BLaER1 treated with 17β-estradiol and CSF1 and Interleukin-3, amounts not matched to agents 10 nM and 100 nM (cell line): ENCODE results near the gene ESR1.

Experiments
- H3K27ac ChIP-seq, 11 experiments: shearing (Covaris generic); formaldehyde crosslinking; 2 replicates each; pipeline ENCODE4 v1.8.1; 2022
- H3K27me3 ChIP-seq, 11 experiments: shearing (Covaris generic); formaldehyde crosslinking; 2 replicates each; pipeline ENCODE4 v1.8.1; 2022
- H3K36me3 ChIP-seq, 11 experiments: shearing (Covaris generic); formaldehyde crosslinking; 2 replicates each; pipeline ENCODE4 v1.8.1; 2022
- H3K4me1 ChIP-seq, 10 experiments: shearing (Covaris generic); formaldehyde crosslinking; 2 replicates each; pipeline ENCODE4 v1.8.1; 2022
- H3K4me2 ChIP-seq, 11 experiments: shearing (Covaris generic); formaldehyde crosslinking; 2 replicates each; pipeline ENCODE4 v1.8.1; 2022
- H3K4me3 ChIP-seq, 10 experiments: shearing (Covaris generic); formaldehyde crosslinking; 2 replicates each; pipeline ENCODE4 v1.8.1; 2022
- H3K9ac ChIP-seq, 11 experiments: shearing (Covaris generic); formaldehyde crosslinking; 2 replicates each; pipeline ENCODE4 v1.8.1; 2022
- H3K9me3 ChIP-seq, 11 experiments: shearing (Covaris generic); formaldehyde crosslinking; replicated peaks in 1 of 11; 2 replicates each; pipeline ENCODE4 v1.8.1; 2022
- H4K20me1 ChIP-seq, 11 experiments: shearing (Covaris generic); formaldehyde crosslinking; 2 replicates each; pipeline ENCODE4 v1.8.1; 2022
- Cebpa-rat ChIP-seq, 11 experiments: shearing (Covaris generic); IDR thresholded peaks; 2 replicates each; pipeline ENCODE4 v1.8.1; 2022

Gene ESR1

GRCh38 chr6:151782560-151782959 is 24.9 kb upstream of the ESR1 start:
- no peaks in the 10 kb centered on the region for H3K27me3 ChIP-seq
- no peak overlapping the region for H3K27ac ChIP-seq
- no peaks in the 10 kb centered on the region; a peak in 1 of 20 replicates for H3K4me1 ChIP-seq
- no peaks in the 10 kb centered on the region for H3K36me3 ChIP-seq
- H3K4me3 ChIP-seq = no peak overlapping the region
- no peak overlapping the region for H3K4me2 ChIP-seq
- no peak for TF ChIP-seq Cebpa-rat (IDR thresholded peaks at IDR 0.05)
- no peaks in the 10 kb centered on the region for H4K20me1 ChIP-seq
- H3K9me3 ChIP-seq = peaks cover 0 to 11% (median 0%) of the 10 kb centered on the region in 11 experiments; a peak in 4 of 22 replicates
- no peak overlapping the region for H3K9ac ChIP-seq

- no peaks in the 10 kb centered on the region for H3K27me3 ChIP-seq
- no peak overlapping the region for H3K4me3 ChIP-seq
- H3K9me3 ChIP-seq = peaks cover 0 to 15% (median 0%) of the 10 kb centered on the region in 11 experiments; a peak in 7 of 22 replicates
- H3K4me1 ChIP-seq = no peaks in the 10 kb centered on the region; a peak in 1 of 20 replicates
- no peak for TF ChIP-seq Cebpa-rat (IDR thresholded peaks at IDR 0.05)
- no peak overlapping the region for H3K4me2 ChIP-seq
- no peaks in the 10 kb centered on the region for H4K20me1 ChIP-seq
- H3K9ac ChIP-seq = no peak overlapping the region
- H3K27ac ChIP-seq = no peak overlapping the region
- H3K36me3 ChIP-seq = no peaks in the 10 kb centered on the region
Observed at GRCh38 chr6:151783692-151784091, 23.8 kb upstream of the ESR1 start.

- no peak for TF ChIP-seq Cebpa-rat (IDR thresholded peaks at IDR 0.05)
- no peak overlapping the region for H3K9ac ChIP-seq
- H4K20me1 ChIP-seq = no peaks in the 10 kb centered on the region
- H3K9me3 ChIP-seq = peaks cover 0 to 15% (median 0%) of the 10 kb centered on the region in 11 experiments; a peak in 7 of 22 replicates
- H3K36me3 ChIP-seq = no peaks in the 10 kb centered on the region
- no peaks in the 10 kb centered on the region for H3K27me3 ChIP-seq
- H3K4me3 ChIP-seq = no peak overlapping the region
- no peaks in the 10 kb centered on the region; a peak in 1 of 20 replicates for H3K4me1 ChIP-seq
- H3K27ac ChIP-seq = no peak overlapping the region
- H3K4me2 ChIP-seq = no peak overlapping the region
Observed at GRCh38 chr6:151784441-151785214, 22.9 kb upstream of the ESR1 start.

GRCh38 chr6:151796842-151797530 is 10.5 kb upstream of the ESR1 start:
- H3K4me2 ChIP-seq = no peak overlapping the region

GRCh38 chr6:151803743-151804142 is 3.7 kb upstream of the ESR1 start:
- peaks cover 17 to 23% (median 22%) of the 10 kb centered on the region in 11 experiments for H3K27me3 ChIP-seq
- no peaks in the 10 kb centered on the region for H3K36me3 ChIP-seq
- peaks cover 17 to 29% (median 19%) of the 10 kb centered on the region in 10 experiments for H3K4me1 ChIP-seq
- no peak overlapping the region for H3K9ac ChIP-seq
- H3K4me2 ChIP-seq = no peak overlapping the region
- TF ChIP-seq Cebpa-rat (IDR thresholded peaks at IDR 0.05) = no peak
- H4K20me1 ChIP-seq = peaks cover 0 to 10% (median 0%) of the 10 kb centered on the region in 11 experiments; a peak in 7 of 22 replicates
- H3K9me3 ChIP-seq = peaks cover 0 to 18% (median 12%) of the 10 kb centered on the region in 11 experiments; a peak in 12 of 22 replicates
- no peak overlapping the region for H3K27ac ChIP-seq
- H3K4me3 ChIP-seq = no peak overlapping the region

More at GRCh38 chr6:151796842-151797530, 10.5 kb upstream of the ESR1 start:
- Histone ChIP-seq H3K4me1 (peaks cover 0 to 15% (median 0%) of the 10 kb centered on the region in 10 experiments; a peak in 6 of 20 replicates), H3K9ac (no peak overlapping the region), H4K20me1 (no peaks in the 10 kb centered on the region), H3K4me3 (no peak overlapping the region), H3K27me3 (no peaks in the 10 kb centered on the region), H3K9me3 (peaks cover 0 to 10% (median 0%) of the 10 kb centered on the region in 11 experiments; a peak in 2 of 22 replicates), H3K27ac (no peak overlapping the region), H3K36me3 (no peaks in the 10 kb centered on the region)
- no peak for TF ChIP-seq Cebpa-rat (IDR thresholded peaks at IDR 0.05)

- Histone ChIP-seq H3K4me1 (peaks cover 17 to 29% (median 18%) of the 10 kb centered on the region in 10 experiments), H3K27ac (no peak overlapping the region), H3K9ac (no peak overlapping the region), H3K36me3 (no peaks in the 10 kb centered on the region), H3K4me2 (no peak overlapping the region), H4K20me1 (peaks cover 0 to 16% (median 0%) of the 10 kb centered on the region in 11 experiments; a peak in 7 of 22 replicates), H3K4me3 (no peak overlapping the region), H3K9me3 (peaks cover 0 to 18% (median 12%) of the 10 kb centered on the region in 11 experiments; a peak in 12 of 22 replicates), H3K27me3 (peaks cover 27 to 33% (median 32%) of the 10 kb centered on the region in 11 experiments)
- TF ChIP-seq Cebpa-rat (IDR thresholded peaks at IDR 0.05) = no peak
Observed at GRCh38 chr6:151804585-151805285, 2.7 kb upstream of the ESR1 start.

- Histone ChIP-seq H3K4me1 (peaks cover 17 to 29% (median 19%) of the 10 kb centered on the region in 10 experiments), H3K27me3 (peaks cover 33 to 40% (median 38%) of the 10 kb centered on the region in 11 experiments), H3K36me3 (no peaks in the 10 kb centered on the region), H3K4me2 (peak overlapping the region in 1 of 11 experiments; percentile 21; a peak in 2 of 22 replicates), H3K27ac (no peak overlapping the region), H4K20me1 (peaks cover 0 to 16% (median 0%) of the 10 kb centered on the region in 11 experiments; a peak in 7 of 22 replicates), H3K4me3 (no peak overlapping the region), H3K9ac (no peak overlapping the region), H3K9me3 (peaks cover 0 to 18% (median 12%) of the 10 kb centered on the region in 11 experiments; a peak in 12 of 22 replicates)
- no peak for TF ChIP-seq Cebpa-rat (IDR thresholded peaks at IDR 0.05)
Observed at GRCh38 chr6:151805286-151805840, 2.1 kb upstream of the ESR1 start.

- Histone ChIP-seq H3K27me3 (peaks cover 48 to 54% (median 51%) of the 10 kb centered on the region in 11 experiments), H3K4me1 (peaks cover 17 to 32% (median 23%) of the 10 kb centered on the region in 10 experiments), H3K4me3 (peak overlapping the region; percentile 41 to 64 (median 56)), H3K9me3 (peaks cover 0 to 18% (median 12%) of the 10 kb centered on the region in 11 experiments; a peak in 12 of 22 replicates), H3K9ac (peak overlapping the region in 7 of 11 experiments; percentile 14 to 60 (median 35); a peak in 11 of 22 replicates), H3K36me3 (no peaks in the 10 kb centered on the region), H3K27ac (peak overlapping the region in 1 of 11 experiments; percentile 32; a peak in 2 of 22 replicates), H4K20me1 (peaks cover 0 to 16% (median 0%) of the 10 kb centered on the region in 11 experiments; a peak in 7 of 22 replicates), H3K4me2 (peak overlapping the region; percentile 89 to 99 (median 94))
- no peak for TF ChIP-seq Cebpa-rat (IDR thresholded peaks at IDR 0.05)
Observed at GRCh38 chr6:151806757-151807512, 547 bp upstream of the ESR1 start.
